Measurements from ENCODE around the gene ARHGAP42. TPM values are rescaled to one million over a fixed set of nuclear protein-coding genes. Genes with fewer than 3 reads are reported as not detected.

The ARHGAP42 gene
- total RNA-seq, 1 donor from 2014 or later, result 33.2 TPM

DNA sequence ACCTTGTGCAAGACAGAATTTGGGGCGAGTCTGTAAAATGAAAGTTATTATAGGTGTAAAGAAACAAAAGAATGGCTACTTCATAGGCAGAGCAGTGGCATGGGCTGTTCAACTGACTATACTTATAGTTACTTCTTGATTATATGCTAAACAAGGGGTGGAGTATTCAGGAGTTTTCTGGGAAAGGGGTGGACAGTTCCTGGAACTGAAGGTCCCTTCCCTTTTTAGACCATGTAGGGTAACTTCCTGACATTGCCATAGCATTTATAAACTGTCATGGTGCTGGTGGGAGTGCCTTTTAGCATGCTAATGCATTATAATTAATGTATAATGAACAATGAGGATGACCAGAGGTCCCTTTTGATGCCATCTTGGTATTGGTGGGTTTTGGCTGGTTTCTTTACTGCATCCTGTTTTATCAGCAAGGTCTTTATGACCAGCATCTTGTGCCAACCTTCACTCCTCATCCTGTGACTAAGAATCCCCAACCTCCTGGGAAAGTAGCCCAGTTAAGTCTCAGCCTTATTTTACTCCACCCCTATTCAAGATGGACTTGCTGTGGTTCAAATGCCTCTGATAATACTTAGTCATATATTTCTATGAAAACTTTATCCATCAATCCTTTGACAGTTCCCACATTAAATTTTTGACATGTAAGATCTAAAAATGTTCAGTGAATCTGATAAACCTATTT, 118.6 kb downstream of the ARHGAP42 start:
- DNase-seq (ENCODE audit: low read depth), result peak; percentile 63
- Histone ChIP-seq H3K9ac (ENCODE audit: low read length) (no peak overlapping the region), H3K4me3 (ENCODE audit: insufficient read depth, low read depth, low read length) (no peak overlapping the region), H2AFZ (ENCODE audit: low read depth, low read length) (no peak overlapping the region), H3K9me3 (ENCODE audit: insufficient read depth, low read depth, low read length) (no peaks in the 10 kb centered on the region), H3K36me3 (ENCODE audit: insufficient read depth, low read length) (no peaks in the 10 kb centered on the region), H4K20me1 (ENCODE audit: insufficient read depth, low read length) (peaks cover 3% of the 10 kb centered on the region), H3K27me3 (ENCODE audit: insufficient read depth, low read length) (no peaks in the 10 kb centered on the region), H3K4me1 (ENCODE audit: insufficient read depth, low read length) (peaks cover 22% of the 10 kb centered on the region), H3K4me2 (ENCODE audit: low read length) (no peak overlapping the region), H3K27ac (ENCODE audit: low read depth, low read length) (no peak overlapping the region), H3K79me2 (ENCODE audit: insufficient read depth, low read length) (peaks cover 5% of the 10 kb centered on the region)
- FAIRE-seq, result no peak
- peak overlapping the region; percentile 66 for H3K27ac Mint-ChIP-seq (ENCODE audit: unreplicated experiment)
- no peak overlapping the region for H3K4me3 Mint-ChIP-seq (ENCODE audit: unreplicated experiment)
- TF ChIP-seq EZH2 (IDR thresholded peaks at IDR 0.05; ENCODE audit: insufficient read depth, low read length), result no peak
- TF ChIP-seq, protein P1, sequence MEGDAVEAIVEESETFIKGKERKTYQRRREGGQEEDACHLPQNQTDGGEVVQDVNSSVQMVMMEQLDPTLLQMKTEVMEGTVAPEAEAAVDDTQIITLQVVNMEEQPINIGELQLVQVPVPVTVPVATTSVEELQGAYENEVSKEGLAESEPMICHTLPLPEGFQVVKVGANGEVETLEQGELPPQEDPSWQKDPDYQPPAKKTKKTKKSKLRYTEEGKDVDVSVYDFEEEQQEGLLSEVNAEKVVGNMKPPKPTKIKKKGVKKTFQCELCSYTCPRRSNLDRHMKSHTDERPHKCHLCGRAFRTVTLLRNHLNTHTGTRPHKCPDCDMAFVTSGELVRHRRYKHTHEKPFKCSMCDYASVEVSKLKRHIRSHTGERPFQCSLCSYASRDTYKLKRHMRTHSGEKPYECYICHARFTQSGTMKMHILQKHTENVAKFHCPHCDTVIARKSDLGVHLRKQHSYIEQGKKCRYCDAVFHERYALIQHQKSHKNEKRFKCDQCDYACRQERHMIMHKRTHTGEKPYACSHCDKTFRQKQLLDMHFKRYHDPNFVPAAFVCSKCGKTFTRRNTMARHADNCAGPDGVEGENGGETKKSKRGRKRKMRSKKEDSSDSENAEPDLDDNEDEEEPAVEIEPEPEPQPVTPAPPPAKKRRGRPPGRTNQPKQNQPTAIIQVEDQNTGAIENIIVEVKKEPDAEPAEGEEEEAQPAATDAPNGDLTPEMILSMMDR (IDR thresholded peaks at IDR 0.05; ENCODE audit: insufficient read depth, low read depth, low read length), result no peak
- H3K9me3 Mint-ChIP-seq (ENCODE audit: unreplicated experiment), result no peaks in the 10 kb centered on the region
- peaks cover 15% of the 10 kb centered on the region for H3K4me1 Mint-ChIP-seq (ENCODE audit: low read depth, unreplicated experiment)
- peaks cover 3% of the 10 kb centered on the region for H3K36me3 Mint-ChIP-seq (ENCODE audit: low read depth, unreplicated experiment)
- no peaks in the 10 kb centered on the region for H3K27me3 Mint-ChIP-seq (ENCODE audit: low read depth, unreplicated experiment)

DNA sequence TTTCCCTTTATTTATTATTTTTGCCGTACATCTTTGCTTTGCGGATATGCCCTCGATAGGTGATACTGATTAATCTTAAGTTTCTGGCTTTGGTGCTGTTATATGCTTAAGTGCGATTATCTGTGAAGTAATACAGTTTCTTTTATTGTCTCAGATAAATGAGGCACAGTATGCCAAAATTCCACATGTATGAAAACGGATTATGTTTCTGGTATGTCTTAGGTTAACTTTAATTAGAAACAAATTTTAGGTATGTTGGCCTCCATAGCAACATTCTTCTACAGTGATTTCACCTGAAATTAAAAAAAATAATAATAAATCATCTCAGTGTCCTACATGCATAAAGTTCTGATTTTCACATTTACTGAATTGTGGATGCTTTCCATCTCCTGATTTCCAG, 119.2 kb downstream of the ARHGAP42 start:
- H3K9me3 Mint-ChIP-seq (ENCODE audit: unreplicated experiment), result no peaks in the 10 kb centered on the region
- no peak overlapping the region for H3K4me3 Mint-ChIP-seq (ENCODE audit: unreplicated experiment)
- peak; percentile 28 for DNase-seq (ENCODE audit: low read depth)
- H3K27me3 ChIP-seq (ENCODE audit: insufficient read depth, low read length), result no peaks in the 10 kb centered on the region
- no peak overlapping the region for H3K4me3 ChIP-seq (ENCODE audit: insufficient read depth, low read depth, low read length)
- H4K20me1 ChIP-seq (ENCODE audit: insufficient read depth, low read length), result peaks cover 3% of the 10 kb centered on the region
- no peak overlapping the region for H3K4me2 ChIP-seq (ENCODE audit: low read length)
- FAIRE-seq, result no peak
- peaks cover 3% of the 10 kb centered on the region for H3K36me3 Mint-ChIP-seq (ENCODE audit: low read depth, unreplicated experiment)
- no peaks in the 10 kb centered on the region for H3K27me3 Mint-ChIP-seq (ENCODE audit: low read depth, unreplicated experiment)
- H3K9ac ChIP-seq (ENCODE audit: low read length), result no peak overlapping the region
- H3K4me1 ChIP-seq (ENCODE audit: insufficient read depth, low read length), result peaks cover 25% of the 10 kb centered on the region
- no peaks in the 10 kb centered on the region for H3K9me3 ChIP-seq (ENCODE audit: insufficient read depth, low read depth, low read length)
- no peak overlapping the region for H3K27ac Mint-ChIP-seq (ENCODE audit: unreplicated experiment)
- peaks cover 15% of the 10 kb centered on the region for H3K4me1 Mint-ChIP-seq (ENCODE audit: low read depth, unreplicated experiment)
- no peaks in the 10 kb centered on the region for H3K36me3 ChIP-seq (ENCODE audit: insufficient read depth, low read length)
- no peak overlapping the region for H3K27ac ChIP-seq (ENCODE audit: low read depth, low read length)
- TF ChIP-seq, protein P1 (IDR thresholded peaks at IDR 0.05; ENCODE audit: insufficient read depth, low read depth, low read length), result no peak
- no peak for TF ChIP-seq EZH2 (IDR thresholded peaks at IDR 0.05; ENCODE audit: insufficient read depth, low read length)
- no peak overlapping the region for H2AFZ ChIP-seq (ENCODE audit: low read depth, low read length)
- peaks cover 5% of the 10 kb centered on the region for H3K79me2 ChIP-seq (ENCODE audit: insufficient read depth, low read length)

DNA sequence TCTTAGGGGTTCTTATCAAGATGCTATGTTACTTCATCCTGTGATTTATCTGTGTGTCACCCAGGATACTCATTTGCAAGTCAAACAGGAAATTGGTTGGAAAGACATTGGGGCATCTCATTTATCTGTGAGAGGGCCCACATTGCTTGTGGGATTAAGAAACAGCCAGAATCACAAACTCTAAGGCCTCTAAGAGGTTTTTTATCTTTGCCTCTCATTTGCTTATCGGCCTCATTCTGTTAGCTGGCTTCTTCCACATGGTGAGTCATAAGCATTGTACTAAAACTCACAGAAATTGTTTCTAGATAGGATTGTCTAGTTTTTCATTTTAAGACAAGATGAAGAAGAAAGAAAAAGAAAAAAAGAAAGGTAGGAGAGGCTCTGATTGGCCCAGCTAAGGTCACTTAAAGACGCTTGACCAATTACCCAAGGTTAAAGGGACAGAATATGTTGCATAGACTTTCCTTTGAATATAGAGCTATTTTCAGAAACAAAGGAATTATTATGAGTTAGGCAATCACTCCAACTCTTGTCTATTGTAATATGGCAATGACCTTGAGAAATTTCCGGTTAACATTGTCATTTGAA, 121.9 kb downstream of the ARHGAP42 start:
- FAIRE-seq, result peak; percentile 72
- peak overlapping the region; percentile 72 for H3K27ac ChIP-seq (ENCODE audit: low read depth, low read length)

More for the DNA sequence above, 121.9 kb downstream of the ARHGAP42 start:
- peak overlapping the region; percentile 53 for H3K4me2 ChIP-seq (ENCODE audit: low read length)
- H3K4me1 Mint-ChIP-seq (ENCODE audit: low read depth, unreplicated experiment), result peaks cover 15% of the 10 kb centered on the region
- peak overlapping the region; percentile 62 for H3K27ac Mint-ChIP-seq (ENCODE audit: unreplicated experiment)
- TF ChIP-seq, protein P1 (IDR thresholded peaks at IDR 0.05; ENCODE audit: insufficient read depth, low read depth, low read length), result no peak
- no peak for TF ChIP-seq EZH2 (IDR thresholded peaks at IDR 0.05; ENCODE audit: insufficient read depth, low read length)
- peaks cover 12% of the 10 kb centered on the region for H4K20me1 ChIP-seq (ENCODE audit: insufficient read depth, low read length)
- no peaks in the 10 kb centered on the region for H3K9me3 Mint-ChIP-seq (ENCODE audit: unreplicated experiment)
- peak; percentile 92 for DNase-seq (ENCODE audit: low read depth)
- no peaks in the 10 kb centered on the region for H3K27me3 ChIP-seq (ENCODE audit: insufficient read depth, low read length)
- no peaks in the 10 kb centered on the region for H3K9me3 ChIP-seq (ENCODE audit: insufficient read depth, low read depth, low read length)
- H3K4me3 ChIP-seq (ENCODE audit: insufficient read depth, low read depth, low read length), result no peak overlapping the region
- no peak overlapping the region for H3K4me3 Mint-ChIP-seq (ENCODE audit: unreplicated experiment)
- H3K9ac ChIP-seq (ENCODE audit: low read length), result no peak overlapping the region
- H2AFZ ChIP-seq (ENCODE audit: low read depth, low read length), result no peak overlapping the region
- H3K36me3 ChIP-seq (ENCODE audit: insufficient read depth, low read length), result no peaks in the 10 kb centered on the region
- peaks cover 3% of the 10 kb centered on the region for H3K79me2 ChIP-seq (ENCODE audit: insufficient read depth, low read length)
- H3K4me1 ChIP-seq (ENCODE audit: insufficient read depth, low read length), result peaks cover 25% of the 10 kb centered on the region
- H3K27me3 Mint-ChIP-seq (ENCODE audit: low read depth, unreplicated experiment), result no peaks in the 10 kb centered on the region
- H3K36me3 Mint-ChIP-seq (ENCODE audit: low read depth, unreplicated experiment), result no peaks in the 10 kb centered on the region
